ENCODE data around the gene A4GALT. TPM values are rescaled to one million over a fixed set of nuclear protein-coding genes. Genes with fewer than 3 reads are reported as not detected.

A4GALT gene
- total RNA-seq, 1 donor from 2014 or later = 23.8 TPM

DNA sequence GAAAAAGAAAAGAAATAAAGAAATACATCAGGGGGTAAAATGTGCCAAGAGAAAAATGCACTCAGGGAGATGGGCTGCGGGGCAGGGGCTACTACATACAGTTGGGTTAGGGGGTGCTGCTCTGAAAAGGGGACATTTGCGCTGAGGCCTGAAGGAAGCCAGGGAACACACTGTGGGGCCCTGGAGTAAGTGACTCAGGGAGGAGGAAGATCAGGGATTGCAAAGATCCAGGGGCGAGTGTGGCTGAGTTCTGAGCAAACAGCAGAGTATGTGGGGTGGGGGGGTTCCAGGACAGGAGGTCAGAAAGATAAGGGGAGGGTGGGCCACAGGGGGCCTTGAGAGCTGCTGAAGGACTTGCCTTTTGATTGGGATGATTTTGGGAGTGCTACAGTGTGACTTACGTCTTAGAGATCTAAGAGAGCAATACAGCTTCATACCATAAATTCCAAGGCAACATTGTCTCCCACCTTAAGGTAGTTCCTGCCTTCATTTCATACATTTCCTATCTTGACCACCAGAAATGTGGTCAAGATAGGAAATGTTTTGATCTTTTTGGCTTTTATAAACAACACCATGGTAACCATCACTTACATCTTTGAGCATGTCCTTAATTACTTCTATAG, 5.8 kb downstream of the A4GALT start:
- H3K9me3 Mint-ChIP-seq (ENCODE audit: low read depth) = peaks cover 9% of the 10 kb centered on the region
- DNase-seq (ENCODE audit: low spot score) = no peak

DNA sequence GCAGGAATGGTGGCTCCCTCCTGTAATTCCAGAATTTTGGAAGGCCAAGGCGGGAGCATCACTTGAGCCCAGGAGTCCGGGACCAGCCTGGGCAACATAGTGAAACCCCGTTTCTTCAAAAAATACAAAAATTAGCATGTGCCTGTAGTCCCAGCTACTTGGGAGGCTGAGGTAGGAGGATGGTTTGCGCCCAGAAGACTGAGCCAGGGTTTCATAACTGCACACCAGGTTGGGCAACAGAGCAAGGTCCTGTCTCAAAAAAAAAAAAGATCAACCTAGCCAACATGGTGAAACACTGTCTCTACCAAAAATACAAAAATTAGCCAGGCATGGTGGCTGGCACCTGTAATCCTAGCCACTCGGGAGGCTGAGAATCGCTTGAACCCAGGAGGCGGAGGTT, 6.4 kb downstream of the A4GALT start:
- Mint-ChIP-seq H3K4me3 (ENCODE audit: unreplicated experiment) (no peak overlapping the region), H3K4me1 (ENCODE audit: low read depth) (peaks cover 40% of the 10 kb centered on the region), H3K27ac (ENCODE audit: unreplicated experiment) (no peak overlapping the region), H3K27me3 (ENCODE audit: low read depth) (no peaks in the 10 kb centered on the region), H3K9me3 (ENCODE audit: low read depth) (peaks cover 12% of the 10 kb centered on the region), H3K36me3 (ENCODE audit: low read depth) (peaks cover 11% of the 10 kb centered on the region)
- TF ChIP-seq, protein P1, sequence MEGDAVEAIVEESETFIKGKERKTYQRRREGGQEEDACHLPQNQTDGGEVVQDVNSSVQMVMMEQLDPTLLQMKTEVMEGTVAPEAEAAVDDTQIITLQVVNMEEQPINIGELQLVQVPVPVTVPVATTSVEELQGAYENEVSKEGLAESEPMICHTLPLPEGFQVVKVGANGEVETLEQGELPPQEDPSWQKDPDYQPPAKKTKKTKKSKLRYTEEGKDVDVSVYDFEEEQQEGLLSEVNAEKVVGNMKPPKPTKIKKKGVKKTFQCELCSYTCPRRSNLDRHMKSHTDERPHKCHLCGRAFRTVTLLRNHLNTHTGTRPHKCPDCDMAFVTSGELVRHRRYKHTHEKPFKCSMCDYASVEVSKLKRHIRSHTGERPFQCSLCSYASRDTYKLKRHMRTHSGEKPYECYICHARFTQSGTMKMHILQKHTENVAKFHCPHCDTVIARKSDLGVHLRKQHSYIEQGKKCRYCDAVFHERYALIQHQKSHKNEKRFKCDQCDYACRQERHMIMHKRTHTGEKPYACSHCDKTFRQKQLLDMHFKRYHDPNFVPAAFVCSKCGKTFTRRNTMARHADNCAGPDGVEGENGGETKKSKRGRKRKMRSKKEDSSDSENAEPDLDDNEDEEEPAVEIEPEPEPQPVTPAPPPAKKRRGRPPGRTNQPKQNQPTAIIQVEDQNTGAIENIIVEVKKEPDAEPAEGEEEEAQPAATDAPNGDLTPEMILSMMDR (IDR thresholded peaks at IDR 0.05) = no peak
- no peak for DNase-seq (ENCODE audit: low spot score)

More for the DNA sequence above, 5.8 kb downstream of the A4GALT start:
- no peaks in the 10 kb centered on the region for H3K27me3 Mint-ChIP-seq (ENCODE audit: low read depth)
- peaks cover 45% of the 10 kb centered on the region for H3K4me1 Mint-ChIP-seq (ENCODE audit: low read depth)
- H3K27ac Mint-ChIP-seq (ENCODE audit: unreplicated experiment) = peak overlapping the region; percentile 24
- no peak overlapping the region for H3K4me3 Mint-ChIP-seq (ENCODE audit: unreplicated experiment)
- H3K36me3 Mint-ChIP-seq (ENCODE audit: low read depth) = peaks cover 9% of the 10 kb centered on the region
- TF ChIP-seq, protein P1 (IDR thresholded peaks at IDR 0.05) = no peak

DNA sequence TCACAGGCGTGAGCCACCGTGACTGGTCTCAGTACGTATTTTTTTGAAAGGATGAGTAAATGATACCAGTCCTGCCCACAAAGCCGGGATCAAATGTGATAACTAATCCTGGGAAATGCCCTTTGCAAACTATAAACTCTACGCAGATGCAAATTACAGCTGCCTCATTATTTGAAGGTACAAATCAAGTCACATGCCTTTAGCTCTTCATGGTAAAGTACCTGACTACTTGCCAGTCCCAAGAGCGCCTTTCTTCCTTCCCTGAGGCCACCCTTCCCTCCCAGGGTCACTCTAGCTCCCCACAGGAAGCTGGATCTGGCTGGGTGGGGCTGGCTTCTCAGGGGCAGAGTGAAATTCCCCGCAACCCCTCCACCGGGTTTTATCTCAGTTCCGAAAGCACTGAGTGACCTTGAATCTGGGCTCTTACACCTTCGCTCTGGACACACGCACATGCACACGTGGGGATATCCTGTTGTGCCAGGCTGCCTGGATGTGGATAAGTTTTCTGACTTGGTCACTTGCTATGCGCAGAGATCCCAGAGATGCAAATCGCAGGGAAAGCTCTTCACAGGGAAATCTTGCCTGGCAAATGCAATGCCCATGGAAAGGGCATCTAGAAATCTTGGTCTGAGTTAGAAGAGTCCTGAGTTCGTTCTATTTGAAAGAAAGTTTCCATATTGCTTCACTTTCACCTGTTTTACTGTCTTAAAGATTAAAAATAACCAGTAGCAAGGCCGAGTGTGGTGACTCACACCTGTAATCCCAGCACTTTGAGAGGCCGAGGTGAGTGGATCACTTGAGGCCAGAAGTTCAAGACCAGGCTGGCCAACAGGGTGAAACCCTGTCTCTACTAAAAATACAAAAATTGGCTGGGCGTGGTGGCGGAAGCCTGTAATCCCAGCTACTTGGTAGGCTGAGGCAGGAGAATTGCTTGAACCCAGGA, 8.5 kb downstream of the A4GALT start:
- Mint-ChIP-seq H3K9me3 (ENCODE audit: low read depth) (peaks cover 12% of the 10 kb centered on the region), H3K27ac (ENCODE audit: unreplicated experiment) (no peak overlapping the region), H3K27me3 (ENCODE audit: low read depth) (no peaks in the 10 kb centered on the region), H3K4me1 (ENCODE audit: low read depth) (peaks cover 22% of the 10 kb centered on the region), H3K36me3 (ENCODE audit: low read depth) (peaks cover 9% of the 10 kb centered on the region), H3K4me3 (ENCODE audit: unreplicated experiment) (no peak overlapping the region)
- no peak for DNase-seq (ENCODE audit: low spot score)
- TF ChIP-seq, protein P1 (IDR thresholded peaks at IDR 0.05) = no peak

DNA sequence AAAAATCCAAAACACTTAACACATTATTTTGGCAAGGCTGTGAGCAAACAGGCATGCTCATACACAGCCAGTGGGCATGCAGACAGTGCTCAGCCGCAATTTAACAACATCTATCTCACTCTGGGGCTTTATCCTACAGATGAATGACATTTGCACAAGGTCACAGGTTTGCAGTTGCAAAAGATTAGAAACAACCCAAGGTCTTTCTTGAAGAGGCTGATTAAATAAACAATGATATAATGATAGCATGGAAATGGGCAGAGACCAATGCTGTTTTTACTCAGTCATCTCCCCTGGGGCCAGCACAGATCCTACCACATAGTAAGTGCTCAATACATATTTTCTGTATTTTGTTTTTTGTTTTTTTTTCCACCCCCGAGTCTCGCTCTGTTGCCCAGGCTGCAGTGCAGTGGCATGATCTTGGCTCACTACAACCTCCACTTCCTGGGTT, 9.4 kb downstream of the A4GALT start:
- no peaks in the 10 kb centered on the region for H3K27me3 Mint-ChIP-seq (ENCODE audit: low read depth)
- no peak overlapping the region for H3K27ac Mint-ChIP-seq (ENCODE audit: unreplicated experiment)
- H3K9me3 Mint-ChIP-seq (ENCODE audit: low read depth) = peaks cover 12% of the 10 kb centered on the region
- DNase-seq (ENCODE audit: low spot score) = no peak
- no peak overlapping the region for H3K4me3 Mint-ChIP-seq (ENCODE audit: unreplicated experiment)
- TF ChIP-seq, protein P1 (IDR thresholded peaks at IDR 0.05) = no peak
- peaks cover 9% of the 10 kb centered on the region for H3K36me3 Mint-ChIP-seq (ENCODE audit: low read depth)
- peaks cover 15% of the 10 kb centered on the region for H3K4me1 Mint-ChIP-seq (ENCODE audit: low read depth)

DNA sequence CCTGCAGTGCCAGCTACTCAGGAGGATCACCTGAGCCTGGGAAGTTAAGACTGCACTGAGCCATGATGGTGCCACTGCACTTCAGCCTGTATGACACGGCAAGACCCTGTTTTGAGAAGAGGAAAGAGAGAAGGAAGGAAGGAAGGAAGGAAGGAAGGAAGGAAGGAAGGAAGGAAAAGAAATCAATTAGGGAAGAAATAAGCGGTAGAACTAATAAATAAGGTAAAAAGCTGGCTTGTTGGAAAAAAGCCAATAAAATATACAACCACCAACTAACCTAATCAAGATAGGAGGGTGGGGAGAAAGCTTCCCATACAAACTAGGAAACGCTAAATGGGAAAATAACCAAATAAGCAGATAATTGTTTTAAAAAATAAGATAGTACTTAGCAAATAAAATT, 12.3 kb downstream of the A4GALT start:
- no peak for DNase-seq (ENCODE audit: low spot score)
- peaks cover 12% of the 10 kb centered on the region for H3K9me3 Mint-ChIP-seq (ENCODE audit: low read depth)
- H3K4me3 Mint-ChIP-seq (ENCODE audit: unreplicated experiment) = no peak overlapping the region
- H3K4me1 Mint-ChIP-seq (ENCODE audit: low read depth) = peaks cover 10% of the 10 kb centered on the region
- H3K27ac Mint-ChIP-seq (ENCODE audit: unreplicated experiment) = no peak overlapping the region
- TF ChIP-seq, protein P1 (IDR thresholded peaks at IDR 0.05) = no peak
- H3K36me3 Mint-ChIP-seq (ENCODE audit: low read depth) = peaks cover 9% of the 10 kb centered on the region
- no peaks in the 10 kb centered on the region for H3K27me3 Mint-ChIP-seq (ENCODE audit: low read depth)
